Left hindlimb (tissue), 1 donor: ENCODE results near the gene PERP.
"Not testable (repeated sequence)": the region's sequence is repeated elsewhere in the genome, so short reads cannot be mapped to it uniquely, and the experiment has no call there.

Source experiments
- DNase-seq: peaks from one replicate; pipeline ENCODE4 v3.0.0-alpha.2; 2018

The PERP gene

GRCh38 chr6:138104618-138105213 lies 2.5 kb downstream of the PERP start:
- no peak for DNase-seq

GRCh38 chr6:138103871-138104270 lies 3.3 kb downstream of the PERP start:
- DNase-seq = no peak

GRCh38 chr6:138101946-138102731 lies 5.1 kb downstream of the PERP start:
- no peak for DNase-seq

GRCh38 chr6:138099832-138100231 lies 7.4 kb downstream of the PERP start:
- DNase-seq = no peak

DNA sequence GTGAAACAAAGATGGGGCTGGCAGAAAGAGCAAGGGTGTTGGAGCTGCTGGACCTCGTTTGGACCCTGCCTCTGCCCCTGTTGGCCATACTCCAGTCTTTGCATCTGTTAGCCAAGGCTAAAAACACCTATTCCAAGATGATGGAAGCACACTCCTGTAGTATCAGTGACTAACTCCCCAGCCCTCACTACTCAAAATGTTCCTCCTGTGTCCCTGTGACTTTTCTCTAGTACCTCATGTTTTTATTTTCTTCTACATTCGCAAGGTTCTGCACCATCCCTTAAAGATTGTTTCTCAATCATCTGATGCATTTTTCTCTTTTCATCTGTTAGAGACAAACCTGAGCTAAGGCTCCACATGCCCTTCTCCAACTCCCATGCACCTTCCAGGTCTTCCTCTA lies 8.9 kb downstream of the PERP start:
- DNase-seq = no peak

DNA sequence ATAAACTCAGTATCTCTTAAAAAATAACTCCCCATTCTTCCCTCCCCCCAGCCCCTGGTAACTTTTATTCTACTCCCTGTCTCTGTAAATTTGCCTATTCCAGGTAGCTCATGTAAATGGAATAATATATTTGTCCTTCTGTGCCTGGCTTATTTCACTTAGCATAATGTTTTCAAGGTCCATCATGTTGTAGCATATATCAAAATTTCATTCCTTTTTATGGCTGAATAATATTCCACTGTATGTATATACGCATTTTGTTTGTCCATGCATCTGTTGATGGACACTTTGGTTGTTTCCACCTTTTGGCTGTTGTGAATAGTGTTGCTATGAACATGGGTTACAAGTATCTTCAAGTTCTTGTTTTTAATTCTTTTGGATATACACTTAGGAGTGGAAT lies 13.0 kb downstream of the PERP start:
- DNase-seq = no peak

- no peak for DNase-seq
Observed at GRCh38 chr6:138093632-138094031, 13.6 kb downstream of the PERP start.

DNA sequence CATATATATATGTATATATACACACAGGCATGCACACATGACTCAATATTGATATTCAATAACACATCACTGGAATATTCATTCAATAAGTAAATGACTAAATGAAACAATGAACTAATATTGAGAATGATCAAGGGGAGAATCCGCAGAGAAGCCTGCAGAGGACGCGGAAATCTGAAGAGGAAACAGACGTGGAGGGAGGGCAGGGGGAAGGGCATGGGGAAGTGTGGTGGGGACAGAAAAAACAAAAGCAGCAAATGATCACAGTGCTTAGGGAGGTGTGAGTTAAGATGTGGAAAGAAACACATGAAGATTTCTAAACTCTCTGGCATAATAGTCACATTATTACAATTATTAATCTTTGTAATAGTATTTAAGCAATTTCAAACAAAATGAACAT lies 14.5 kb downstream of the PERP start:
- DNase-seq = no peak

DNA sequence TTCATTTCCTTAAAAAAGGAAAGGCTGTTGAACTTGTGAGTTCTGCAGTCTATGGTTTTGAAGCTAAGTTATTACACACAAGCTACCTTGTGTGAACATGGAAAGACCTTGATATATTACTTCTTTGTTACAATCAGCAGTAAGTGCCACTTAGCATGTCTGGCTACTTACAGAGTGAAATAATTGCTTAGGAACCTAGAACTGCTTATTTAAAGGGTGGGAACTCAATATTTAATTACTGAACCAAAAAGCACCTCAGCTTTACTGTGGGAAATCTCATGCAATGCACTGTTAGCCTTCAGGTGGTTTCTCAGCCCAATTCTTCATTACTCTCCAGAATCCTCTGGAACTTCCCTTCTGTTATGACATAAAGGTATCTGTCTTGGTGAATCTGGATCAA lies 17.9 kb downstream of the PERP start:
- DNase-seq = no peak

DNA sequence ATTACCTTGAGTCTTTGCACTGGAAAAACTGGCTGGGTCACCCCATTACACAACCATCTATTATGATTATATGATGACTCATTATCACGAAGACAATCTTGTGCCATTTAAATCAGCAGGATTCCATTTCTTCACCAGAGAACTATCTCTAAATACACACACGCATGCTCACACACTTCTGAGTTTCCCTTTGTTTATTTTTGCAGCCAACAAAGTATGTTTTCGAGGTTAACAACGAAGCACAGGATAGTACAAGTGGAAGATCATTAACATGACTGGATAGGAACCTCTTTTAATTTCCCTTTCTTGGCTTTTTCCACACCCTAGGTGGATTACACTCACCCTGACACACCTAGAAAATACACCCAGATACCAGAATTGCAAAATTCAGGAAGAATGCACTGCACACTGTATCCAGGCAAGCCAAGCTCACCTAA lies 18.9 kb downstream of the PERP start:
- no peak for DNase-seq

- no peak for DNase-seq
Observed at GRCh38 chr6:138087593-138088325, 19.5 kb downstream of the PERP start.

- no peak for DNase-seq
Observed at GRCh38 chr6:138086573-138087196, 20.5 kb downstream of the PERP start.

- no peak for DNase-seq
Observed at GRCh38 chr6:138085839-138086222, 21.4 kb downstream of the PERP start.

DNA sequence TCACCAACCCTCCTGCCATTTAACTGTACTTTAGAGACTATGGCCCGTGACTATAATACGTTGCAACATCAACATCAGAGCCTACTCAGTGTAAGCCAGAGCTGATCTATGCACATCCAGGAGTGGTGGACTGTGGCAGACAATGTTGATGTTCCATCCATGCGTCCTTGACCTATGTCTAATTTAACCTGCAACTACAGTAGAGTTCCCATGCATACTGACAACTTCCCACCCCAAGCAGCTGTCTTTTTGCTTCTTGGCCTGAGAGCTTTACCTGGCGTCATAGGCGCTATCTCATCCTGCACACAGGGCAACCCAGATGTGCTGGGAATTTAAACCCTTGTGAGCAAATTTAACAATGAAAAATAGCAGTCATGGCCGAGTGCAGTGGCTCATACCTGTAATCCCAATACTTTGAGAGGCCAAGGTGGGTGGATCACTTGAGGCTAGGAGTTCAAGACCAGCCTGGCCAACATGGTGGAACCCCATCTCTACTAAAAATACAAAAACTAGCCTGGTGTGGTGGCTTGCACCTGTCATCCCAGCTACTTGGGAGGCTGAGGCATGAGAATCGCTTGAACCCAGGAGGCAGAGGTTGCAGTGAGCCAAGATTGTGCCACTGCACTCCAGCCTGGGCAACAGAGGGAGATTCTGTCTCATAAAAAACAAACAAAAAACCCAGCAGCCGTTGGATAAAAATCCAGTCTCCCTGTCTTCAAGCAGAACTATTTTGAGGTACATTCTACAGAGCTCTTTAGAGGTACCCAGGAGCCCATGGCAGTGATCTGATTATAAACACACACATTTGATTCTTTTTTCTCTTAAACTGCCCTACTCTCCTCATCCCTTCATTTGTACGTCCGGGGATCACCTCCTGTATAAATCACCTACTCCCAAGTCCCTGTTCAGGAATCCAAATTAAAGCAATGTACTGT lies 22.0 kb downstream of the PERP start:
- DNase-seq = no peak

GRCh38 chr6:138082232-138082631 lies 25.0 kb downstream of the PERP start:
- no peak for DNase-seq

DNA sequence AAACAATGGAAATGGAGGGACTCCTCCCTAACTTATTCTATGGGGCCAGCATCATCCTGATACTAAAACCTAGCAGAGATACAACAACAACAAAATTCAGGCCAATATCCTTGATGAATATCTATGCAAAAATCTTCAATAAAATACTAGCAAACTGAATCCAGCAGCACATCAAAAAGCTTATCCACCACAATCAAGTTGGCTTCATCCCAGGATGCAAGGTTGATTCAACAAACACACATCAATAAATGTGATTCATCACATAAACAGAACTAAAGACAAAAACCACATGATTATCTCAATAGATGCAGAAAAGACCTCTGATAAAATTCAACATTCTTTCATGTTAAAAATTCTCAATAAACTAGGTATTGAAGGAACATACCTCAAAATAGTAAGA lies 27.7 kb downstream of the PERP start:
- not testable (repeated sequence) for DNase-seq

GRCh38 chr6:138078491-138078890 lies 28.7 kb downstream of the PERP start:
- no peak for DNase-seq

DNA sequence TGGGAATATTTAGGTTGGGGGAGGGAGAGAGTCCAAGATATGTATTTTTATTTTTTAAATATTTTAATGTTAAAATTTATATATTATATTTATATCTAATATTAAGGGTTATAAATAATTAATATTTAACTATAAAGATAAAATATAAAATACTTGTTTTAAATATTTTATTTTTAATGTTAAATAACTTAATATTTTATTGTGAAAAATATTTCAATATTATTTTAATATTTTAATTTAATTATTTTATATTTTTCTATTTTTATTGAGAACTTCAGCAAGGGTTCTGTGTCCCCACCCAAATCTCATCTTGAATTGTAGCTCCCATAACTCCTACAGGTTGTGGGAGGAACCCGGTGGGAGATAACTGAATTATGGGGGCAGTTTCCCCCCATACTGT lies 34.0 kb downstream of the PERP start:
- DNase-seq = no peak

- DNase-seq = no peak
Observed at GRCh38 chr6:138063726-138064125, 43.5 kb downstream of the PERP start.

GRCh38 chr6:138054982-138055381 lies 52.2 kb downstream of the PERP start:
- no peak for DNase-seq

- DNase-seq = no peak
Observed at GRCh38 chr6:138052783-138053182, 54.4 kb downstream of the PERP start.

- DNase-seq = no peak
Observed at GRCh38 chr6:138044972-138045371, 62.2 kb downstream of the PERP start.
